Stimulated activated CD4-positive, alpha-beta T cell treated with anti-CD3 and anti-CD28 coated beads, Interleukin-1b, Interleukin-23, amount 100 ng/mL, for 1 hour (primary cell): Measurements from ENCODE around the gene DALRD3.

Experiments used
- DNase-seq, 2 donors: peaks; one replicate each; pipeline ENCODE4 v3.0.0-alpha.2; 2020; ENCODE audit warnings: low read depth in 2 of 2

DALRD3 gene

GRCh38 chr3:48974076-48974864 lies 44.1 kb downstream of the DALRD3 start:
- DNase-seq = no peak

GRCh38 chr3:48970586-48970985 lies 47.8 kb downstream of the DALRD3 start:
- no peak for DNase-seq

- no peak for DNase-seq
Measured at GRCh38 chr3:48966876-48967361, 51.5 kb downstream of the DALRD3 start.

GRCh38 chr3:48966367-48966766 lies 52.0 kb downstream of the DALRD3 start:
- no peak for DNase-seq
